ENCODE measurements around the gene SMPDL3A. TPM values are rescaled to one million over a fixed set of nuclear protein-coding genes. Genes with fewer than 3 reads are reported as not detected.

SMPDL3A gene
- total RNA-seq, 1 experiment from 2014 or later = 1.8 TPM

DNA sequence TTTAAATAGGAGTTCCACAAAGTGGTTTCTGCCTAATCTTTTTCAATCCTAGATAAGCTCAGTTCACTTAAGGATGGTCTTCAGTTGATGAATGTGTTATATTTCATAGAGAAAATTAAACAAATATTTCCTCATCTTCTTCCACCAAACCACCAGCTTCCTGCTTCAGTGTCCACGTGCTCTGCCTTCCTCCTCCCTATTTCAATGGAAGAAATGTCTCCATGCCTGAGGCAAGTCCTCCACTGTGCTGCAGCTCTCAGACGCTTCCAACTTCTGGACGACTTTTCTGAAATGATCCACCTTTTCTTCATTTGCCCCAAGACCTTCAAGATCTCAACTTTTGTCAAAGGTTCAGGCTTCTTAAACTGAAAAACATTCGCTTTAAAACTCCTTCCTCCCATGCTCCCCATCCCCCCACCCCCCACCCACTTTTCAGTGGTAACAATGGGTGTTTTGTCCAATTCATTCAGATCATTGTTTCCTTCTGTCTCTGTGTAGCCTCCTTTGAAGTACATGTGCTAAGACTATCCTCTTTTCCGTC, 34.8 kb upstream of the SMPDL3A start:
- no peak for TF ChIP-seq TCF7L2 (IDR thresholded peaks at IDR 0.05; ENCODE audit: low read depth, low read length)
- TF ChIP-seq, protein P1, sequence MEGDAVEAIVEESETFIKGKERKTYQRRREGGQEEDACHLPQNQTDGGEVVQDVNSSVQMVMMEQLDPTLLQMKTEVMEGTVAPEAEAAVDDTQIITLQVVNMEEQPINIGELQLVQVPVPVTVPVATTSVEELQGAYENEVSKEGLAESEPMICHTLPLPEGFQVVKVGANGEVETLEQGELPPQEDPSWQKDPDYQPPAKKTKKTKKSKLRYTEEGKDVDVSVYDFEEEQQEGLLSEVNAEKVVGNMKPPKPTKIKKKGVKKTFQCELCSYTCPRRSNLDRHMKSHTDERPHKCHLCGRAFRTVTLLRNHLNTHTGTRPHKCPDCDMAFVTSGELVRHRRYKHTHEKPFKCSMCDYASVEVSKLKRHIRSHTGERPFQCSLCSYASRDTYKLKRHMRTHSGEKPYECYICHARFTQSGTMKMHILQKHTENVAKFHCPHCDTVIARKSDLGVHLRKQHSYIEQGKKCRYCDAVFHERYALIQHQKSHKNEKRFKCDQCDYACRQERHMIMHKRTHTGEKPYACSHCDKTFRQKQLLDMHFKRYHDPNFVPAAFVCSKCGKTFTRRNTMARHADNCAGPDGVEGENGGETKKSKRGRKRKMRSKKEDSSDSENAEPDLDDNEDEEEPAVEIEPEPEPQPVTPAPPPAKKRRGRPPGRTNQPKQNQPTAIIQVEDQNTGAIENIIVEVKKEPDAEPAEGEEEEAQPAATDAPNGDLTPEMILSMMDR (IDR thresholded peaks at IDR 0.05) = no peak
- TF ChIP-seq, protein P2, sequence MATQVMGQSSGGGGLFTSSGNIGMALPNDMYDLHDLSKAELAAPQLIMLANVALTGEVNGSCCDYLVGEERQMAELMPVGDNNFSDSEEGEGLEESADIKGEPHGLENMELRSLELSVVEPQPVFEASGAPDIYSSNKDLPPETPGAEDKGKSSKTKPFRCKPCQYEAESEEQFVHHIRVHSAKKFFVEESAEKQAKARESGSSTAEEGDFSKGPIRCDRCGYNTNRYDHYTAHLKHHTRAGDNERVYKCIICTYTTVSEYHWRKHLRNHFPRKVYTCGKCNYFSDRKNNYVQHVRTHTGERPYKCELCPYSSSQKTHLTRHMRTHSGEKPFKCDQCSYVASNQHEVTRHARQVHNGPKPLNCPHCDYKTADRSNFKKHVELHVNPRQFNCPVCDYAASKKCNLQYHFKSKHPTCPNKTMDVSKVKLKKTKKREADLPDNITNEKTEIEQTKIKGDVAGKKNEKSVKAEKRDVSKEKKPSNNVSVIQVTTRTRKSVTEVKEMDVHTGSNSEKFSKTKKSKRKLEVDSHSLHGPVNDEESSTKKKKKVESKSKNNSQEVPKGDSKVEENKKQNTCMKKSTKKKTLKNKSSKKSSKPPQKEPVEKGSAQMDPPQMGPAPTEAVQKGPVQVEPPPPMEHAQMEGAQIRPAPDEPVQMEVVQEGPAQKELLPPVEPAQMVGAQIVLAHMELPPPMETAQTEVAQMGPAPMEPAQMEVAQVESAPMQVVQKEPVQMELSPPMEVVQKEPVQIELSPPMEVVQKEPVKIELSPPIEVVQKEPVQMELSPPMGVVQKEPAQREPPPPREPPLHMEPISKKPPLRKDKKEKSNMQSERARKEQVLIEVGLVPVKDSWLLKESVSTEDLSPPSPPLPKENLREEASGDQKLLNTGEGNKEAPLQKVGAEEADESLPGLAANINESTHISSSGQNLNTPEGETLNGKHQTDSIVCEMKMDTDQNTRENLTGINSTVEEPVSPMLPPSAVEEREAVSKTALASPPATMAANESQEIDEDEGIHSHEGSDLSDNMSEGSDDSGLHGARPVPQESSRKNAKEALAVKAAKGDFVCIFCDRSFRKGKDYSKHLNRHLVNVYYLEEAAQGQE (IDR thresholded peaks at IDR 0.05; ENCODE audit: insufficient read depth in 1 of 2, low read depth in 2 of 2, low read length in 1 of 2) = no peak
- TF ChIP-seq POLR2AphosphoS5 (IDR thresholded peaks at IDR 0.05; ENCODE audit: low read depth, low read length) = no peak
- no peak for TF ChIP-seq SIN3A (IDR thresholded peaks at IDR 0.05; ENCODE audit: borderline replicate concordance, insufficient read depth, low read depth, low read length)
- ChIA-PET POLR2A (no interaction called here), CTCF (no interaction called here)
- H3K9me3 ChIP-seq (ENCODE audit: control insufficient read depth, insufficient read depth, low read depth, low read length) = no peaks in the 10 kb centered on the region
- no peaks in the 10 kb centered on the region for H3K36me3 ChIP-seq (ENCODE audit: control insufficient read depth, insufficient read depth, low read length)
- no peaks in the 10 kb centered on the region for H3K4me1 ChIP-seq (ENCODE audit: control insufficient read depth, insufficient read depth, low read length)
- no peak for ATAC-seq
- intact Hi-C loops (cut with micrococcal nuclease; ENCODE audit: unreplicated experiment) (no loop called here), in situ Hi-C loops (cut with HindIII; ENCODE audit: low pct_unique_long_range_greater_than_20kb, low sequenced_read_pairs) (no loop called here)
- H3K4me3 ChIP-seq (ENCODE audit: low read depth in 2 of 2, low read length in 2 of 2) = no peak overlapping the region
- no TSS peak for BruUV-seq (replicated peaks)
- no peak for DNase-seq (ENCODE audit: low read depth, low spot score)
- no peaks in the 10 kb centered on the region for H3K27me3 ChIP-seq (ENCODE audit: control insufficient read depth, insufficient read depth, low read length)
- no peak overlapping the region for H3K27ac ChIP-seq (ENCODE audit: low read length)

DNA sequence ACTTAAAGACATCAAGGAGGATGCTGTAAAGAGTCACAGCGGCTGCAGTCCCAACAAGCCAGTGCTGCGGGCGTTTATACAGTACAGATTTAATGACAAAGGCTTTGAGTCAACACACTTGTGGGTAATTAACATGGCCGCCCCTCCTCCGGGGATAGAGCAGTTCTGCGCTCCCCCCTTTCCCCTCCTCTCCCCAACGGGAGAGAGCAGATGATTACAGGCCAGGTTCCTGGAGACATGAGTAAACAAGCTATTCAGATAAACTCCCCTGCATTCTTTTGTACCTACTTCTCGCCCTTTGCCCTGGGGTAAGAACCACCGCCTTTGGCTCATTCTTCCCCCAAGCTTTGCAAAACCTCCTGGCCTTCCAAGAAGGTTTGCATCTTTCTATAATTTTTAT, 33.2 kb upstream of the SMPDL3A start:
- Histone ChIP-seq H3K9me3 (ENCODE audit: control insufficient read depth, insufficient read depth, low read depth, low read length) (no peaks in the 10 kb centered on the region), H3K36me3 (ENCODE audit: control insufficient read depth, insufficient read depth, low read length) (no peaks in the 10 kb centered on the region), H3K27ac (ENCODE audit: low read length) (no peak overlapping the region), H3K4me1 (ENCODE audit: control insufficient read depth, insufficient read depth, low read length) (no peaks in the 10 kb centered on the region), H3K27me3 (ENCODE audit: control insufficient read depth, insufficient read depth, low read length) (no peaks in the 10 kb centered on the region), H3K4me3 (ENCODE audit: low read depth in 2 of 2, low read length in 2 of 2) (no peak overlapping the region)
- intact Hi-C loops (cut with micrococcal nuclease; ENCODE audit: unreplicated experiment) = no loop called here
- DNase-seq (ENCODE audit: low read depth, low spot score) (no peak), ATAC-seq (no peak)
- CTCF ChIA-PET = interaction anchor here (0.7 kb wide), 1 partner anchor 54 kb away, joined by 6 read pairs; no protein-coding TSS in a partner anchor
- BruUV-seq (replicated peaks) = no TSS peak
- TF ChIP-seq POLR2AphosphoS5 (IDR thresholded peaks at IDR 0.05; ENCODE audit: low read depth, low read length) = no peak
- TF ChIP-seq, protein P1 (IDR thresholded peaks at IDR 0.05) = no peak
- TF ChIP-seq SIN3A (IDR thresholded peaks at IDR 0.05; ENCODE audit: borderline replicate concordance, insufficient read depth, low read depth, low read length) = no peak
- TF ChIP-seq, protein P2 (IDR thresholded peaks at IDR 0.05; ENCODE audit: insufficient read depth in 1 of 2, low read depth in 2 of 2, low read length in 1 of 2) = no peak
- no peak for TF ChIP-seq TCF7L2 (IDR thresholded peaks at IDR 0.05; ENCODE audit: low read depth, low read length)
- in situ Hi-C loops (cut with HindIII; ENCODE audit: low pct_unique_long_range_greater_than_20kb, low sequenced_read_pairs) = no loop called here
- POLR2A ChIA-PET = no interaction called here

Data from Panc1 (cell line).